Activated B cell treated with CpG ODN at 0.5 μM for 24 hours (primary cell): ENCODE measurements around the gene SLC33A1. TPM values are rescaled to one million over a fixed set of nuclear protein-coding genes. Genes with fewer than 3 reads are reported as not detected.

Experiments used
- ATAC-seq: fragments of 200-7000 bp; cut with Tn5 transposase; one replicate; pipeline ENCODE4 v1.10.0; 2021; ENCODE audit warnings: low read depth, mild to moderate bottlenecking, moderate library complexity
- CTCF ChIA-PET: fragments of 350-600 bp; sonication (Branson Sonifier 250); formaldehyde crosslinking; loops from one replicate; lab custom pipeline; 2021; ENCODE audit warnings: antibody characterized with exemption; lab: Charles Lee
- POLR2A ChIA-PET: fragments of 350-600 bp; sonication (Branson Sonifier 250); formaldehyde crosslinking; loops from one replicate; lab custom pipeline; 2021; ENCODE audit warnings: antibody characterized with exemption; lab: Charles Lee
- DNase-seq: peaks from one replicate; pipeline ENCODE4 v3.0.0; 2022
- H3K27ac Mint-ChIP-seq: one replicate; pipeline ENCODE4 v1.8.0; 2020; ENCODE audit warnings: mixed read lengths
- H3K27me3 Mint-ChIP-seq: one replicate; pipeline ENCODE4 v1.8.0; 2021; ENCODE audit warnings: mixed read lengths
- H3K36me3 Mint-ChIP-seq: one replicate; pipeline ENCODE4 v1.8.0; 2021; ENCODE audit warnings: low read depth, mixed read lengths
- H3K4me1 Mint-ChIP-seq: one replicate; pipeline ENCODE4 v1.8.0; 2021; ENCODE audit warnings: mixed read lengths
- H3K4me3 Mint-ChIP-seq: one replicate; pipeline ENCODE4 v1.8.0; 2020; ENCODE audit warnings: mild to moderate bottlenecking, mixed read lengths
- H3K9me3 Mint-ChIP-seq: one replicate; pipeline ENCODE4 v1.8.0; 2020; ENCODE audit warnings: mixed read lengths
- CTCF ChIP-seq: fragments of 200-600 bp; IDR thresholded peaks from one replicate; pipeline ENCODE4 v1.8.0; 2022; ENCODE audit warnings: antibody characterized with exemption, mild to moderate bottlenecking
- intact Hi-C: fragments of 100-400 bp; cut with micrococcal nuclease; formaldehyde crosslinking; loops from one replicate; pipeline ENCODE4 v1.15.1; 2024
- total RNA-seq: library from RNA; stranded (reverse); gene quantifications from 2 replicates; pipeline ENCODE4 v1.2.3, GENCODE V29; 2022

Gene SLC33A1
- total RNA-seq, 1 donor from 2014 or later: 23.3 TPM

GRCh38 chr3:155807823-155808222 lies 46.4 kb downstream of the SLC33A1 start:
- intact Hi-C loops: loop anchor here (2.0 to 5.0 kb wide), 3 partner anchors 13 to 701 kb away; no protein-coding TSS in a partner anchor
- Mint-ChIP-seq H3K36me3 (peaks cover 4% of the 10 kb centered on the region), H3K27ac (no peak overlapping the region), H3K4me3 (no peak overlapping the region), H3K9me3 (no peaks in the 10 kb centered on the region), H3K27me3 (peaks cover 6% of the 10 kb centered on the region), H3K4me1 (peaks cover 3% of the 10 kb centered on the region)
- CTCF ChIA-PET: interaction anchor here (3.4 kb wide), 1 partner anchor 63 kb away, joined by 25 read pairs; the partner anchor contains the start of gene GMPS
- POLR2A ChIA-PET: no interaction called here
- no peak for DNase-seq
- no peak for ATAC-seq
- TF ChIP-seq CTCF: no peak

- TF ChIP-seq CTCF: peak; percentile 82
- DNase-seq (peak; percentile 75), ATAC-seq (peak; percentile 93)
- peaks cover 4% of the 10 kb centered on the region for H3K36me3 Mint-ChIP-seq
- POLR2A ChIA-PET: interaction anchor here (0.6 to 2.0 kb wide), 7 partner anchors 40 to 1426 kb away, joined by 3 to 21 read pairs (median 5); partner anchors contain the start of genes GMPS and SLC33A1
- peak within 1 kb of the TSS; percentile 90 for H3K4me3 Mint-ChIP-seq
- CTCF ChIA-PET: interaction anchor here (0.6 to 3.4 kb wide), 29 partner anchors 9 to 703 kb away, joined by 3 to 25 read pairs (median 4); partner anchors contain the start of genes GMPS, PLCH1 and SLC33A1
- intact Hi-C loops: loop anchor here (1.0 to 5.0 kb wide), 7 partner anchors 15 to 1275 kb away; partner anchors contain the start of genes GMPS and SLC33A1
- peaks cover 6% of the 10 kb centered on the region for H3K27me3 Mint-ChIP-seq
- H3K27ac Mint-ChIP-seq: peak within 1 kb of the TSS; percentile 80
- peaks cover 3% of the 10 kb centered on the region for H3K4me1 Mint-ChIP-seq
- no peaks in the 10 kb centered on the region for H3K9me3 Mint-ChIP-seq
These were observed 48.2 kb downstream of the SLC33A1 start, which contains the start of gene C3orf33 for GRCh38 chr3:155805802-155806618. Gene C3orf33 (minus strand): TSS chr3:155806278. CDS start chr3:155806252, 26 bp downstream.

- Mint-ChIP-seq H3K9me3 (no peaks in the 10 kb centered on the region), H3K4me1 (peaks cover 3% of the 10 kb centered on the region), H3K27me3 (peaks cover 6% of the 10 kb centered on the region), H3K36me3 (peaks cover 4% of the 10 kb centered on the region), H3K4me3 (peak overlapping the region; percentile 90), H3K27ac (peak overlapping the region; percentile 80)
- ChIA-PET POLR2A (interaction anchor here (0.6 to 2.0 kb wide), 5 partner anchors 48 to 1356 kb away, joined by 3 to 21 read pairs (median 5); partner anchors contain the start of genes GMPS and SLC33A1), CTCF (interaction anchor here (0.6 to 3.4 kb wide), 23 partner anchors 9 to 704 kb away, joined by 3 to 25 read pairs (median 4); partner anchors contain the start of genes GMPS, PLCH1 and SLC33A1)
- DNase-seq (no peak), ATAC-seq (peak; percentile 10)
- TF ChIP-seq CTCF: no peak
- intact Hi-C loops: loop anchor here (5.0 kb wide), 1 partner anchor 63 kb away; no protein-coding TSS in a partner anchor
These were observed 48.9 kb downstream of the SLC33A1 start for GRCh38 chr3:155805204-155805801.

GRCh38 chr3:155804323-155804722 lies 49.9 kb downstream of the SLC33A1 start:
- DNase-seq: no peak
- Mint-ChIP-seq H3K36me3 (peaks cover 7% of the 10 kb centered on the region), H3K27me3 (peaks cover 2% of the 10 kb centered on the region), H3K4me3 (peak overlapping the region; percentile 90), H3K4me1 (peaks cover 3% of the 10 kb centered on the region), H3K27ac (no peak overlapping the region), H3K9me3 (no peaks in the 10 kb centered on the region)
- ChIA-PET CTCF (interaction anchor here (3.4 kb wide), 1 partner anchor 66 kb away, joined by 25 read pairs; the partner anchor contains the start of gene GMPS), POLR2A (no interaction called here)
- no peak for TF ChIP-seq CTCF
- ATAC-seq: no peak
- intact Hi-C loops: no loop called here
